GM19455 (cell line): Measurements from ENCODE around the gene EIPR1.
"Not testable (repeated sequence)": the region's sequence is repeated elsewhere in the genome, so short reads cannot be mapped to it uniquely, and the experiment has no call there.

ENCODE experiments used
- ATAC-seq: cut with Tn5 transposase; IDR thresholded peaks from one replicate; pipeline ENCODE4 v1.9.1; 2021; ENCODE audit not compliant: unreplicated experiment

The EIPR1 gene

GRCh38 chr2:3403587-3404334, 26.1 kb upstream of the EIPR1 start:
- ATAC-seq: peak; percentile 100

DNA sequence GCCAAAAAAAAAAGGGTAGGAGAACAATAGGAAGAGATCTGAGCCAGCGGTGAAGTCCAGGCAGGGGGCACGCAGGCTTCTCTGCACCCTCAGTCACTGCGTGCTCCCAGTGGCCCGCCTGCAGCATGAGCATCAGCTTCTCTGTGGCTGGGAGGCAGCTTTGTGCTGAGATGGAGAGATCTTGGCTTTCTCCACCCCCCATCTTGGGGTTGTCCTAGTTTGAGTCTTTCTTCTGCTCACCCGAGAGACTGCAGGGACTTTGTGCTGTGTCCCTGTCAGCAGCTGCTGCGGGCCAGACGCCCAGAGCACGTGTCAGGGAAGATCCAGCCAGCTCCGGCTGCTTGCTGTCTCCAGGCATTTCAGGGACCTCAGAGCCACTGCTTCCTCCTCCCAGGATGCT, 22.2 kb upstream of the EIPR1 start:
- ATAC-seq: no peak

GRCh38 chr2:3399381-3399780, 21.8 kb upstream of the EIPR1 start:
- ATAC-seq: no peak

GRCh38 chr2:3398857-3399256, 21.2 kb upstream of the EIPR1 start:
- no peak for ATAC-seq

DNA sequence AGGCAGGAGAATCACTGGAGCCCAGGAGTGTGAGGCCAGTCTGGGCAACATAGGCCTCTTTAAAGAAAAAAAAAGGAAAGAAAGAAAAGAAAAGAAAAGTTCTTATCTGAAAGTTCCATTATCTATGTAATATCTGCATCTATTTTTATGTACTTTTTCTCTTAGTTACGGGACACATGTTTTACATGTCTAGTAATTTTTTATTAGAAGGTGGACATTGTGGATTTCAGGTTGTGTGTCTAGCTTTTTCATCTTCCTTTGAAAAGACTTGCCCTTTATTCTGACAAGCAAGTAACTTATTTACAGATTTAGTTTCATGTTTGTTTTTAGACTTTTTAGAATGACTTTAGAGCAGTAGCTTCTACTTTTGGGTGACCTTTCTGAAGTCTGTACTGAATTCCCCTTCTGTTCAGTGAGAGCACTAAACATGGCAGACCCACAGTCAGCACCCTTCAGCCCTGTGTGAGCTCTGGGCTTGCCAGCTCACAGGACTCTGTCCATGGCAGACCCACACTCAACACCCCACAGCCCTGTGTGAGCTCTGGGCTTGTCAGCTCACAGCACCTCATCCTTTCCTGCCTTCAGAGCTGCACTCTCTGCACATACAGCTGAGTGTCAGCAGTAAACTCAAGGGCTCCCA, 19.4 kb upstream of the EIPR1 start:
- no peak for ATAC-seq

DNA sequence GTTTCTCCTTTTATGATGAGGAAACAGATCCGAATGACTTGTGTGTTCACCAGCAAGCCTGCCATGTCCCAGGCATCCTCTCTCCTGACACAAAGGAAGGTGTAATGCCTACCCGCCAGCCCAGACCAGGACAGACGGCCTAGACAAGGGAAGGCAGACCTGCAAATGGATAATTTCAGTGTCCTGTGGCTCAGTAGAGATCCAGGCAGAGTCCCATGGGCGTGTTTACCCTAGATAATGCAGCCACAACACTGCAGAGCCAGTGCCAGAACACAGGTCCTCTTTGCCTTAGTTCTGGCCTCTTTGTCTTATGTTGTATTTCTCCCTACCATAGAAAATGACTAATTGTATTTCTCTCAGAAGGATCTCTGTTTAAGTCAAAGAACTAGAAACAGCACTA, 14.6 kb upstream of the EIPR1 start:
- ATAC-seq: no peak

- ATAC-seq: no peak
Measured at GRCh38 chr2:3390041-3390440, 12.4 kb upstream of the EIPR1 start.

DNA sequence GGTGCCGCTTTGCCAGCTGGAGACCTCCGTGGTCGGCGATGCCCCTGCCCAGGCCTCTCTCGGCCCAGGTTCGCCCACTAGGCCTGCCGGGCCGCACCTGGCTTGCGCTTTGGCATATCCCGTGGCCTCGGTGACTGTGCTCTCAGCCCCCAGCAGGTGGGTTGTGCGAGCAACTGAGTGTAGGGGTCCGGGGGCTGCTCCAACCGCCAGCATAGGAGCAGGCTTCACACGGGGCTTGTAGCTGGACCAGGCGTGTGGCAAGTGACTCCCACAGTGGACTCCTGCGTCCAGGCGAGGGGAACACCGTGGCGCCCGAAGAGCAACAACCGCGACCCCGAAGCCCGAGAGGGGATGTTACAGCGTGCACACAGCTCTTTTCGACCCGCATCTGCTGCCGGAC, 11.6 kb upstream of the EIPR1 start:
- no peak for ATAC-seq

- no peak for ATAC-seq
Measured at GRCh38 chr2:3388412-3388738, 10.8 kb upstream of the EIPR1 start.

- no peak for ATAC-seq
Measured at GRCh38 chr2:3387644-3388411, 10.2 kb upstream of the EIPR1 start.

GRCh38 chr2:3387011-3387410, 9.4 kb upstream of the EIPR1 start:
- no peak for ATAC-seq

DNA sequence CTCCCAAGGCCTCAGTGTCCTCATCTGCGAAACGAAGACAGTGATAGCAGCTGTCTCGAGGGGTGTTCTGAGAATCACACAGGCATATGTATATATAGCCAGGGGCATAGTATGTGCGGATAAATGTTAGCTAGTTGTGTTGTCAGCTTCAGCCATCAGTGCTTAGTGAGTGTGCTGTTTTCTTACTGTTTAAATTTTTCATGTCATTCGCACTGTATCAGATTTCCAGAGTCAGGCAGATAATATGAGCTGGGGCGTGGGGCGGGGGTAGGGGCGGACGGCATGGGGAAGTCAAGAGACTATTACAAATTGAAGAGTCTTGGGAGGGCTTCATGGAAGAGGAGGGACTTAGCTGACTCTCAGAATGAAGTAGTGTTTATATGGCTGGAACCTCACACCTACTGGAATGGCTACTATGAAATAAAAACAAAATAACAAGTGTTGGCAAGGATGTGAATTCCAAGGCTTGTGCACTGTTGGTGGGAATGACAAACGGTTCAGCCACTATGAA, 8.9 kb upstream of the EIPR1 start:
- ATAC-seq: no peak

- ATAC-seq: peak; percentile 74
Measured at GRCh38 chr2:3379647-3380534, 2.3 kb upstream of the EIPR1 start, which contains the start of gene TRAPPC12. TRAPPC12 (plus strand) TSS chr2:3379694; CDS start chr2:3387624, 7,930 bp downstream.

GRCh38 chr2:3379339-3379646, 1.7 kb upstream of the EIPR1 start:
- no peak for ATAC-seq

- ATAC-seq: peak; percentile 23
Measured at GRCh38 chr2:3377279-3377611, 373 bp downstream of the EIPR1 start.

GRCh38 chr2:3376821-3377220, 797 bp downstream of the EIPR1 start:
- no peak for ATAC-seq

GRCh38 chr2:3369340-3370181, 8.1 kb downstream of the EIPR1 start:
- ATAC-seq: not testable (repeated sequence)

GRCh38 chr2:3368261-3368722, 9.3 kb downstream of the EIPR1 start:
- ATAC-seq: no peak

DNA sequence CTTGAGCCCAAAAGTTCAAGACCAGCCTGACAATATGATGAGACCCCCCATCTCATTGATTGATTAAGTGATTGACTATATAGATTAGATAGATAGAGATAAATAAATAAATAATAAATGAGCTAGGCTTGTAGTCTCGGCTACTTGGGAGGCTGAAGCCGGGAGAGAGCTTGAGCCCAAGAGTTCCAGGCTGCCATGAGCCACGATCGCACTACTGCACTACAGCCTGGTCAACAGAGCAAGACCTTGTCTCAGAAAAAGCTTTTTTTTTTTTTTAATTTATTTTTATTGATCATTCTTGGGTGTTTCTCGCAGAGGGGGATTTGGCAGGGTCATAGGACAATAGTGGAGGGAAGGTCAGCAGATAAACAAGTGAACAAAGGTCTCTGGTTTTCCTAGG, 12.4 kb downstream of the EIPR1 start:
- no peak for ATAC-seq
